Measurements from ENCODE around the gene IL18.

DNA sequence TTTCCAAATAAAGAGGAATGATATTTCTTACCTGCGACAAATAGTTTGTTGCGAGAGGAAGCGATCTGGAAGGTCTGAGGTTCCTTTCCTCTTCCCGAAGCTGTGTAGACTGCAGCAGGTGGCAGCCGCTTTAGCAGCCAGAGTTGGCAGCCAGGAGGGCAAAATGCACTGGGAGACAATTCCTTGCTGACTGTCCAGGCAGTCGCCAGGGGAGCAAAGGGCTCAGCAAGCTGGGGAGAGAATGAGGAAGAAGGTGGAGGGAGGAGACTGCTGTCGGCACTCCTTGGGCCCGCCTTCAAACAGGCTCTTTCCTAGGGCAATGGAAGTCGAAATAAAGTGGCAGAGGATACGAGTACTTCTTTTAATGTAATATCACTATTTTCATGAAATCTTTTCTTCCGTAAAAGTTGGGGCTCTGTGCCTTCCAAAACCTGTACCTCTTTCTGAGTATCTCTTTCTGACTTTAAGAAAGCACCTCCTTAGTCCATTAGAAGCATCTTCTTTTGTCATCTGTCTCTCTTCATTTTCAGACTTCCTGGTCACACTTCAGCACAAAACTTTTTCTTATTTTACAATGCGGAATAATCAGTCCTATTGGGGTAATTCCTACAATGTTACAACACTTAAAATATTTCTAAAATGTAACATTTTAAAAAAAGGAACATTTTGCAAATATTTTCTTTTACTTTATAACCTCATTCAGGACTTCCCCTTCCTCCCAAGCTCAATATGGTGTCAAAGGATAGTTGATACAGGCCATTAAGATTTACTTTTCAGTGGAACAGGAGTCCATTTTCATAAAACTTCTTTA is at the start of gene IL18:
- TF ChIP-seq, protein P1, sequence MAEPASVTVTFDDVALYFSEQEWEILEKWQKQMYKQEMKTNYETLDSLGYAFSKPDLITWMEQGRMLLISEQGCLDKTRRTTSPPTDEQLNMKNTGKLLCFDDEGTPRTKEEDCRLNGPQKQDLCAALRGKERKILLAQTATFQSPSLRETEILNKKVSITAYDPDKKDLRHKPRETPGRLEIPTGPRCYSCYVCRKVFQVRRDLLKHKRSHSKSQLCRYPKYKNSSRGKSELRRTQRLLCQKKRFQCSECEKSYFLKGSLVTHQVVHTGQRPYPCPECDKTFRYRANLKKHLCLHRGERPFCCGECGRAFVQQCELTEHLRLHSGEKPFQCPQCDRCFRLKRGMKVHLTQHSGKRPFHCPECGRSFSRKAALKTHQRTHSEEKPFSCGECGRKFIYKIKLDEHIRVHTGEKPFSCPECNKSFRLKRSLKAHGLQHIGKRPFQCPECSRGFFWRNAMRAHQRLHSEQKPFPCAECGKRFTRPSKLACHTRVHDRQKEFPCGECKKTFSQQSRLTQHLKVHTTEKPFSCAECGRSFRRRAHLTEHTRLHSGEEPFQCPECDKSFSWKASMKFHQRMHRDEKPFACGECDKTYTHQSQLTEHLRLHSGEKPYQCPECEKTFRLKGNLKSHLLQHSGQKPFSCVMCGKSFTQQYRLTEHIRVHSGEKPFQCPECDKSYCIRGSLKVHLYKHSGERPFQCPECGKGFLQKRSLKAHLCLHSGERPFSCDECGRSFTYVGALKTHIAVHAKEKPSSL (CRISPR knock-in tag; conservative IDR thresholded peaks at IDR 0.05): no peak
- TF ChIP-seq, protein P2, sequence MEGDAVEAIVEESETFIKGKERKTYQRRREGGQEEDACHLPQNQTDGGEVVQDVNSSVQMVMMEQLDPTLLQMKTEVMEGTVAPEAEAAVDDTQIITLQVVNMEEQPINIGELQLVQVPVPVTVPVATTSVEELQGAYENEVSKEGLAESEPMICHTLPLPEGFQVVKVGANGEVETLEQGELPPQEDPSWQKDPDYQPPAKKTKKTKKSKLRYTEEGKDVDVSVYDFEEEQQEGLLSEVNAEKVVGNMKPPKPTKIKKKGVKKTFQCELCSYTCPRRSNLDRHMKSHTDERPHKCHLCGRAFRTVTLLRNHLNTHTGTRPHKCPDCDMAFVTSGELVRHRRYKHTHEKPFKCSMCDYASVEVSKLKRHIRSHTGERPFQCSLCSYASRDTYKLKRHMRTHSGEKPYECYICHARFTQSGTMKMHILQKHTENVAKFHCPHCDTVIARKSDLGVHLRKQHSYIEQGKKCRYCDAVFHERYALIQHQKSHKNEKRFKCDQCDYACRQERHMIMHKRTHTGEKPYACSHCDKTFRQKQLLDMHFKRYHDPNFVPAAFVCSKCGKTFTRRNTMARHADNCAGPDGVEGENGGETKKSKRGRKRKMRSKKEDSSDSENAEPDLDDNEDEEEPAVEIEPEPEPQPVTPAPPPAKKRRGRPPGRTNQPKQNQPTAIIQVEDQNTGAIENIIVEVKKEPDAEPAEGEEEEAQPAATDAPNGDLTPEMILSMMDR (IDR thresholded peaks at IDR 0.05): no peak
- TF ChIP-seq, protein P3, sequence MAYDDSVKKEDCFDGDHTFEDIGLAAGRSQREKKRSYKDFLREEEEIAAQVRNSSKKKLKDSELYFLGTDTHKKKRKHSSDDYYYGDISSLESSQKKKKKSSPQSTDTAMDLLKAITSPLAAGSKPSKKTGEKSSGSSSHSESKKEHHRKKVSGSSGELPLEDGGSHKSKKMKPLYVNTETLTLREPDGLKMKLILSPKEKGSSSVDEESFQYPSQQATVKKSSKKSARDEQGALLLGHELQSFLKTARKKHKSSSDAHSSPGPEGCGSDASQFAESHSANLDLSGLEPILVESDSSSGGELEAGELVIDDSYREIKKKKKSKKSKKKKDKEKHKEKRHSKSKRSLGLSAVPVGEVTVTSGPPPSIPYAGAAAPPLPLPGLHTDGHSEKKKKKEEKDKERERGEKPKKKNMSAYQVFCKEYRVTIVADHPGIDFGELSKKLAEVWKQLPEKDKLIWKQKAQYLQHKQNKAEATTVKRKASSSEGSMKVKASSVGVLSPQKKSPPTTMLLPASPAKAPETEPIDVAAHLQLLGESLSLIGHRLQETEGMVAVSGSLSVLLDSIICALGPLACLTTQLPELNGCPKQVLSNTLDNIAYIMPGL (CRISPR knock-in tag; IDR thresholded peaks at IDR 0.05): no peak
- TF ChIP-seq, protein P4, sequence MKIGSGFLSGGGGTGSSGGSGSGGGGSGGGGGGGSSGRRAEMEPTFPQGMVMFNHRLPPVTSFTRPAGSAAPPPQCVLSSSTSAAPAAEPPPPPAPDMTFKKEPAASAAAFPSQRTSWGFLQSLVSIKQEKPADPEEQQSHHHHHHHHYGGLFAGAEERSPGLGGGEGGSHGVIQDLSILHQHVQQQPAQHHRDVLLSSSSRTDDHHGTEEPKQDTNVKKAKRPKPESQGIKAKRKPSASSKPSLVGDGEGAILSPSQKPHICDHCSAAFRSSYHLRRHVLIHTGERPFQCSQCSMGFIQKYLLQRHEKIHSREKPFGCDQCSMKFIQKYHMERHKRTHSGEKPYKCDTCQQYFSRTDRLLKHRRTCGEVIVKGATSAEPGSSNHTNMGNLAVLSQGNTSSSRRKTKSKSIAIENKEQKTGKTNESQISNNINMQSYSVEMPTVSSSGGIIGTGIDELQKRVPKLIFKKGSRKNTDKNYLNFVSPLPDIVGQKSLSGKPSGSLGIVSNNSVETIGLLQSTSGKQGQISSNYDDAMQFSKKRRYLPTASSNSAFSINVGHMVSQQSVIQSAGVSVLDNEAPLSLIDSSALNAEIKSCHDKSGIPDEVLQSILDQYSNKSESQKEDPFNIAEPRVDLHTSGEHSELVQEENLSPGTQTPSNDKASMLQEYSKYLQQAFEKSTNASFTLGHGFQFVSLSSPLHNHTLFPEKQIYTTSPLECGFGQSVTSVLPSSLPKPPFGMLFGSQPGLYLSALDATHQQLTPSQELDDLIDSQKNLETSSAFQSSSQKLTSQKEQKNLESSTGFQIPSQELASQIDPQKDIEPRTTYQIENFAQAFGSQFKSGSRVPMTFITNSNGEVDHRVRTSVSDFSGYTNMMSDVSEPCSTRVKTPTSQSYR (CRISPR knock-in tag; IDR thresholded peaks at IDR 0.05): no peak
- TF ChIP-seq, protein P5, sequence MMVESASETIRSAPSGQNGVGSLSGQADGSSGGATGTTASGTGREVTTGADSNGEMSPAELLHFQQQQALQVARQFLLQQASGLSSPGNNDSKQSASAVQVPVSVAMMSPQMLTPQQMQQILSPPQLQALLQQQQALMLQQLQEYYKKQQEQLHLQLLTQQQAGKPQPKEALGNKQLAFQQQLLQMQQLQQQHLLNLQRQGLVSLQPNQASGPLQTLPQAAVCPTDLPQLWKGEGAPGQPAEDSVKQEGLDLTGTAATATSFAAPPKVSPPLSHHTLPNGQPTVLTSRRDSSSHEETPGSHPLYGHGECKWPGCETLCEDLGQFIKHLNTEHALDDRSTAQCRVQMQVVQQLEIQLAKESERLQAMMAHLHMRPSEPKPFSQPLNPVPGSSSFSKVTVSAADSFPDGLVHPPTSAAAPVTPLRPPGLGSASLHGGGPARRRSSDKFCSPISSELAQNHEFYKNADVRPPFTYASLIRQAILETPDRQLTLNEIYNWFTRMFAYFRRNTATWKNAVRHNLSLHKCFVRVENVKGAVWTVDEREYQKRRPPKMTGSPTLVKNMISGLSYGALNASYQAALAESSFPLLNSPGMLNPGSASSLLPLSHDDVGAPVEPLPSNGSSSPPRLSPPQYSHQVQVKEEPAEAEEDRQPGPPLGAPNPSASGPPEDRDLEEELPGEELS (CRISPR knock-in tag; IDR thresholded peaks at IDR 0.05): no peak

All from WTC11 (cell line).